ENCODE data around the gene ITGB4. TPM values are rescaled to one million over a fixed set of nuclear protein-coding genes. Genes with fewer than 3 reads are reported as not detected.

ITGB4 gene
- total and polyA plus RNA-seq, 2 of the 13 experiments (the other 11 are each of a cell fraction or from before 2014, with no cell fraction given): 6.9 to 14.5 TPM

GRCh38 chr17:75755990-75756389 is 34.7 kb downstream of the ITGB4 start:
- Histone ChIP-seq H3K9ac (ENCODE audit: insufficient read depth, low read depth, low read length) (no peak overlapping the region), H4K20me1 (ENCODE audit: insufficient read depth, low read length) (no peaks in the 10 kb centered on the region), H3K79me2 (ENCODE audit: insufficient read depth, low read length) (no peaks in the 10 kb centered on the region), H3K9me3 (ENCODE audit: low read length) (no peaks in the 10 kb centered on the region), H2AFZ (ENCODE audit: low read length) (no peak overlapping the region), H3K27me3 (ENCODE audit: control insufficient read depth in 1 of 2, insufficient read depth in 2 of 2, low read length in 2 of 2) (no peaks in the 10 kb centered on the region), H3K27ac (ENCODE audit: extremely low read length, insufficient read depth, low read length) (no peak overlapping the region), H3K4me1 (ENCODE audit: insufficient read depth, low read length) (peaks cover 60% of the 10 kb centered on the region), H3K4me2 (ENCODE audit: low read depth, low read length) (no peak overlapping the region), H3K4me3 (replicated peaks in 1 of 3; ENCODE audit: insufficient read depth in 1 of 3, low read depth in 2 of 3, low read length in 3 of 3) (no peak overlapping the region), H3K36me3 (replicated peaks in 1 of 2; ENCODE audit: control insufficient read depth in 1 of 2, insufficient read depth in 2 of 2, low read length in 2 of 2) (no peaks in the 10 kb centered on the region)
- POLR2A ChIA-PET: interaction anchor here (4.4 to 5.8 kb wide), 3 partner anchors 8 to 24 kb away, joined by 49 to 116 read pairs (median 66); partner anchors contain the start of gene GALK1
- CTCF ChIA-PET (ENCODE audit: low intra/inter-chr PET ratio, low total read pairs): no interaction called here
- intact Hi-C loops (cut with micrococcal nuclease; ENCODE audit: unreplicated experiment) (no loop called here), in situ Hi-C loops (cut with HindIII; ENCODE audit: extremely low pct_ligation_motif_present, low pct_unique_long_range_greater_than_20kb) (loop anchor here (10.0 kb wide), 1 partner anchor 141 kb away; no protein-coding TSS in a partner anchor)
- FAIRE-seq (no peak), ATAC-seq (no peak), DNase-seq (ENCODE audit: low spot score) (no peak)
- 100% methylated on average over 2 of the region's 2 CpGs for WGBS (ENCODE audit: low lambda C conversion rate)
- BruUV-seq (replicated peaks): no TSS peak
- TF ChIP-seq NCOA1 (CRISPR knock-in tag; IDR thresholded peaks at IDR 0.05) (no peak), ZKSCAN5 (CRISPR knock-in tag; IDR thresholded peaks at IDR 0.05) (no peak), ZNF749 (CRISPR knock-in tag; IDR thresholded peaks at IDR 0.05; ENCODE audit: borderline replicate concordance) (no peak), ZNF318 (CRISPR knock-in tag; IDR thresholded peaks at IDR 0.05) (0 out of 2 replicates have a peak, but pooled peaks have one; percentile 17), THAP11 (CRISPR knock-in tag; IDR thresholded peaks at IDR 0.05) (no peak), ZBTB14 (CRISPR knock-in tag; IDR thresholded peaks at IDR 0.05) (no peak), ATF1 (CRISPR knock-in tag; IDR thresholded peaks at IDR 0.05) (no peak), ZGPAT (CRISPR knock-in tag; IDR thresholded peaks at IDR 0.05) (no peak), MLX (CRISPR knock-in tag; IDR thresholded peaks at IDR 0.05) (no peak), MBD4 (IDR thresholded peaks at IDR 0.05; ENCODE audit: borderline replicate concordance, low read length) (no peak), POLR2A (IDR thresholded peaks at IDR 0.05; ENCODE audit: insufficient read depth in 1 of 2, low read depth in 2 of 2, low read length in 2 of 2) (peak in 1 of 2 experiments; percentile 44; a peak in 1 of 4 replicates)
- TF ChIP-seq, protein P1, sequence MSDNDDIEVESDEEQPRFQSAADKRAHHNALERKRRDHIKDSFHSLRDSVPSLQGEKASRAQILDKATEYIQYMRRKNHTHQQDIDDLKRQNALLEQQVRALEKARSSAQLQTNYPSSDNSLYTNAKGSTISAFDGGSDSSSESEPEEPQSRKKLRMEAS (IDR thresholded peaks at IDR 0.05): no peak
